Mucosa of rectum (tissue), 2 donors: Measurements from ENCODE around the gene CP.

Experiments used
- H3K27ac ChIP-seq, 2 donors: one replicate each; pipeline ENCODE4 v1.7.0; 2013; ENCODE audit warnings: inconsistent platforms in 2 of 2, low read depth in 2 of 2, low read length in 2 of 2
- H3K27me3 ChIP-seq, 2 donors: one replicate each; pipeline ENCODE4 v1.7.0; 2013; ENCODE audit warnings: low read length in 2 of 2; ENCODE audit not compliant: control insufficient read depth in 2 of 2, insufficient read depth in 2 of 2
- H3K36me3 ChIP-seq, 2 donors: one replicate each; pipeline ENCODE4 v1.7.0; 2013; ENCODE audit warnings: low read length in 2 of 2; ENCODE audit not compliant: control insufficient read depth in 2 of 2, insufficient read depth in 2 of 2
- H3K4me1 ChIP-seq, 2 donors: one replicate each; pipeline ENCODE4 v1.7.0; 2013; ENCODE audit warnings: low read length in 2 of 2, mild to moderate bottlenecking in 1 of 2; ENCODE audit not compliant: control insufficient read depth in 2 of 2, insufficient read depth in 2 of 2
- H3K4me3 ChIP-seq, 2 donors: one replicate each; pipeline ENCODE4 v1.7.0; 2013; ENCODE audit warnings: low read length in 2 of 2
- H3K9ac ChIP-seq, 2 donors: one replicate each; pipeline ENCODE4 v1.7.0; 2013; ENCODE audit warnings: low read length in 2 of 2, low read depth in 1 of 2, mild to moderate bottlenecking in 1 of 2
- H3K9me3 ChIP-seq, 2 donors: one replicate each; pipeline ENCODE4 v1.7.0; 2013; ENCODE audit warnings: low read length in 2 of 2; ENCODE audit not compliant: control insufficient read depth in 2 of 2
- donor health status: healthy.
- donor health status: Normal muscosa, but diverticular disease.

CP gene

DNA sequence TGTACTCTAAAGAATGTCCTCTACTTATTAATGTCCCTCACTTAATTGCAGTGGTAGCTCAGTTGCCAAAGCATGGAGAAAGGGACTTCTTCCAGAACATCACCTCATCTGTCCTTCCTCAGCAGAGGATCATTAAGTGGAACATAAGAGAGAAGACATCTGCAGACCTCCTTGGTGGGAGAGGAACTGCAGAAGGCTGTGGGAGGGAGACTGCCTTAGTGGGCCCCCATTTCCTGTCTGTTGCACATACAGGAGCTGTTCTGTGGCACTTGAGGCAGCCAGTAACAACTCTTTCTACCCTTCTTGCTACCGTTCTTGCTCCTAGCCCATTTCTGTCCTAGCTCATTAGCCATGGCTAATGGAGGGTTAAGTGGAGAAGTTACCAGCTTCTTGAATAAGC lies 58.6 kb downstream of the CP start:
- Histone ChIP-seq H3K4me3 (no peak overlapping the region), H3K4me1 (no peaks in the 10 kb centered on the region), H3K36me3 (peaks cover 41 to 53% of the 10 kb centered on the region in 2 donors), H3K27ac (no peak overlapping the region), H3K9ac (no peak overlapping the region), H3K27me3 (no peaks in the 10 kb centered on the region), H3K9me3 (no peaks in the 10 kb centered on the region)

DNA sequence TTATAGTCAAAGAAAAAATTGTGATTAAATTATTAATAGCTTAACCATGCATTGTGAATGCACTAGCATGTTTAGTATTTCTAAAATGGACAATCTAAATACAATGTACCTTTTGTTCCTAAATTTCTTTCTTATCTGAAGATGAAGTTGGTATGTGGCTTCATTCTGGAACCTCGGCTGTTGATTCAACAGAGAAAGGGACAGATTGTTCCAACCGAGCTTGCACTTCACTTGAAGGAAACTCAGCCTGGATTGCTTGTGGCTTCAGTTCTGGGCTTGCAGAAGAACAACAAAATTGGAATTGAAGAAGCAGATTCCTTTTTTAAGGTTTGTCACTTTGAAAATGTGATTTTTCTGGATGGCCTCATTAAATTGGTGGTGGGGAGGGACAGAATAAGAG lies 59.6 kb downstream of the CP start:
- Histone ChIP-seq H3K27ac (no peak overlapping the region), H3K9ac (no peak overlapping the region), H3K36me3 (peaks cover 46 to 50% of the 10 kb centered on the region in 2 donors), H3K27me3 (no peaks in the 10 kb centered on the region), H3K4me1 (no peaks in the 10 kb centered on the region), H3K4me3 (no peak overlapping the region), H3K9me3 (no peaks in the 10 kb centered on the region)

DNA sequence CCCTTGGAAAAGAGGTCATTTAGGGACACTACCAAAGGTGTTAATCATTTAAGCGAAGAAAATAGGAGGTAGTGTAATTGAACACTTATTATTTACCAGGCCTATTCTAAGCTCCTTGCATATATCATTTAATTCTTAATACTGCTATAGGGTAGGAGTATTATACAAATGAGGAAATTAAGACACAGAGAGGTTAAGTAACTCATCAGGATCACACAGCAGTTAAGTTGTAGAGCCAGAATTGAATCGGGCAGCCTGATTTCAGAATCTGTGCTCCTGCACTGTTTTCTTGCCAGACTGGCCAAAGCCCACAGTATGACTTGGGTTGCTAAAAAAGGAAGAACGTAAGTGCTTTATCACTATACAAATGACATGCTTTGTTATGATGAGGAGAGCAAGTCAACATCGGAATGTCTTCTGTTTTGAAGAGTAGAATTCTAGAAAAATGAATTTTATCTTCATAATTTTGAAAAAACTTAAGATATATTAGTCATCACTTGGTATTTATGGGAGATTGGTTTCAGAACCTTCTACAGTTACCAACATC lies 60.8 kb downstream of the CP start:
- Histone ChIP-seq H3K4me1 (no peaks in the 10 kb centered on the region), H3K9me3 (no peaks in the 10 kb centered on the region), H3K9ac (no peak overlapping the region), H3K4me3 (no peak overlapping the region), H3K27me3 (no peaks in the 10 kb centered on the region), H3K27ac (no peak overlapping the region), H3K36me3 (peaks cover 42 to 46% of the 10 kb centered on the region in 2 donors)

DNA sequence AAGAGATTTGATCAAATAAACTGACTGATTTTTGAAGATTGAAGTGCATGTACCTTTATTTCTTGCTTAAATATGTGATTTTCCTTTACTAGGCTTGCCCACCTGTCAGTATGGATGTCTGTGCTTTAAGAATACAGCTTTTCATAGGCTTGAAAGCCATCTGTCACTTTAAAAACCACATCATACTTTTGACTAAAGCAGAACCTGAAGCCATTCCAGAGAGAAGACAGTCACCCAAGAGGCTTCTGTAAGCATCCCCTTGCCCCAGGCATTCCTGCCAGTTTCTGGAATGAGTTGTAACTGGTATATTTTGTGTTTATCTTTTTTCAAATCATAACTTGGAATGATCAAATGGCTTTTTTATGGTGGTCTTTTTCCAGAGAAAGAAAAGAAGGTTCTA lies 68.2 kb downstream of the CP start:
- H3K4me1 ChIP-seq = peaks cover 0 to 6% of the 10 kb centered on the region in 2 donors
- no peaks in the 10 kb centered on the region for H3K9me3 ChIP-seq
- no peak overlapping the region for H3K9ac ChIP-seq
- peaks cover 42 to 44% of the 10 kb centered on the region in 2 donors for H3K36me3 ChIP-seq
- no peak overlapping the region for H3K27ac ChIP-seq
- no peaks in the 10 kb centered on the region for H3K27me3 ChIP-seq
- no peak overlapping the region for H3K4me3 ChIP-seq

DNA sequence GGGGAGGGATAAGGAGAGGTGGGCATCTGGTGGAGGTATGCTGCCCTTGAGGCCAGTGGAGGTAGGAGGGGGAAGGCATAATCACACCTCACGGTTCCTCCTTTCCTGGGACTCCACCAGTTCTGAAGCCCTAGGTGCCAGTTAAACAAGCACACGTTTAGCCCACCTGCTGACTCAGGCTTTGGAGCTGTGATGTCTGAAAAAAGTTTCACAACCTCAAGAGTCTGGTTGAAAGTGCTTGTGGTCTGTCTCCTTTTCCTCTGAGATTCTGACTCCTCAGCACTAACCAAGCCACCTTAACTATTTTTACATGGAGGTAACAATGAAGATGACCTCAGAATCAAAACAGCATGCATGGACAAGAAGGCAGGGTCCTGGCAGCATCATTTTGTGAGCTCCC lies 69.2 kb downstream of the CP start:
- Histone ChIP-seq H3K4me3 (no peak overlapping the region), H3K36me3 (peaks cover 39 to 40% of the 10 kb centered on the region in 2 donors), H3K27ac (no peak overlapping the region), H3K4me1 (peaks cover 0 to 6% of the 10 kb centered on the region in 2 donors), H3K9me3 (no peaks in the 10 kb centered on the region), H3K27me3 (no peaks in the 10 kb centered on the region), H3K9ac (no peak overlapping the region)

DNA sequence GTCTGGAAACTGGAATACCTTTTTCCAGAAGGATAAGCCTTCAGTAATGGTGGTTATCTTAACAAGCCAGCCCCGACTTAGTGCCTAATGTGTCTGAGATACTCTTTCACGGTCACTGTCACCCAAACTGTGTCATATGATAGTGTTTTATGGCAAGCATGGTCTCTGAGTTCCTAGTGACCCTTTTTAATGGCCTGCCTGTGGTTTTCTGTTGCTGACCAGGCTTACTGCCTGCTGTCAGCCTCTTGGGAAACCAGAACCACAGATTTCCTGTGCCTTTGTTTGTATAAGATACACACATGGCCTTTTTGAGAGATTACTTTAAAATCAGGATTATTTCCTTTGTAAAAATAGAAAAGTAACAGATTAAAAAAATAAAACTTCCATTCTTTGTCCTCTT lies 69.8 kb downstream of the CP start:
- Histone ChIP-seq H3K27ac (no peak overlapping the region), H3K4me1 (peaks cover 0 to 6% of the 10 kb centered on the region in 2 donors), H3K36me3 (peaks cover 36 to 37% of the 10 kb centered on the region in 2 donors), H3K9ac (no peak overlapping the region), H3K4me3 (no peak overlapping the region), H3K9me3 (no peaks in the 10 kb centered on the region), H3K27me3 (no peaks in the 10 kb centered on the region)

DNA sequence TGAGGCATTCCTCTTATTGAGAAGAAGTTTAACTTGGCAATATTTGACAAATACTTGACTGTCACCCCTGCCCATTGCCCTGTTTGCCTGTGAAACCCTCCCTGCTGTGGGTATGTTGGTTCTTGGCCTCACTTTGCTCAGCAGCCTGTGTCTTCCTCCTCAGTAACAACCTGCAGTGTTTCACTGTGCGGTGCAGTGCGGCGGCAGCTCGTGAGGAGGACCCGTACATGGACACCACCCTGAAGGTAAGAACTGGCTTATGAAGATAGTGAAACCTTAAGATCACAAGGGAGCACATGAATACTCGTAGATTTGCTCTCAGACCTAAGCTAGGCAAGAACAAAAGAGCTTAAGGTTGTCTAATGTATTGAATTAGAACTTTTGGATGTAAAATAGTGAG lies 71.2 kb downstream of the CP start:
- H3K4me1 ChIP-seq = peaks cover 0 to 6% of the 10 kb centered on the region in 2 donors
- H3K27me3 ChIP-seq = no peaks in the 10 kb centered on the region
- H3K27ac ChIP-seq = no peak overlapping the region
- no peak overlapping the region for H3K4me3 ChIP-seq
- H3K36me3 ChIP-seq = peaks cover 29 to 37% of the 10 kb centered on the region in 2 donors
- H3K9me3 ChIP-seq = no peaks in the 10 kb centered on the region
- H3K9ac ChIP-seq = no peak overlapping the region

DNA sequence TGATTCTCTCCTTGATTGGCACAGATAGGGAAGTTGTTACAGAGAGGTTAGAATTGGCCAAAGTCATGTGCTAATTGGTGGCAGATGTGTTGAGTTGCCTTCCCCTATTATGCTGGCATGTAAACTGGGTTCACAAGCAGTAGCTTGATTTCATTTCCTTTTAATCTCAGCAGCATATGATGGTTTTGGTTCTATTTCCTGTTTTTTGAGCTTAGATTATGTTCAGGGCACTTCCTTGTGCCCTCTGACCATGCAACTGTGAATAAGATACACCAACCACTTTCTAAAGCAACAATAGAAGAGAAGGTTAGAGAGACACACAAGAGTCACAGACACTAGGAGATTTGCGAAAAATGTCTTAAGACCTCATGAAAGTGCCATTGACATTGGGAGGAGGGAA lies 75.7 kb downstream of the CP start:
- no peak overlapping the region for H3K4me3 ChIP-seq
- no peaks in the 10 kb centered on the region for H3K9me3 ChIP-seq
- no peak overlapping the region for H3K9ac ChIP-seq
- no peaks in the 10 kb centered on the region for H3K27me3 ChIP-seq
- no peaks in the 10 kb centered on the region for H3K4me1 ChIP-seq
- H3K27ac ChIP-seq = peak overlapping the region in 1 of 2 donors; percentile 57
- H3K36me3 ChIP-seq = peaks cover 14 to 30% of the 10 kb centered on the region in 2 donors

DNA sequence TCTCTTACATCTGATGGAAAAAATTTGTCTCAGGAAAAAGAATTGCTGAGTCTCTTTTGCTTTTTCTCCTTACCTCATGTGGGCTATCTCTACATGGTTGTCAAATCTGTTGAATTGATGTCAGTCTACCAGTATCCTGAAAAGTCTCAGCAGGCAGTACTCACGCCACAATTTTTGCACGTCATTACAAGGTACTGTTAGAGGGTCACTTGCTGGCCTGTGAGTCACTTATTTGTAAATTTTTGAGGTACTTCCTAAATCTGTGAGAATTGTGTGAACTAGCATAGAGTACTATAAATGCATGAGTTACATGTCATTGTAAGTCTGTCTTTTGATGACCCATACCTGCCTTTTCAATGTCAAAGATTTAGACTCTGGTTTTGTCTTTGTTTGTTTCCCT lies 76.3 kb downstream of the CP start:
- Histone ChIP-seq H3K4me3 (no peak overlapping the region), H3K36me3 (peaks cover 12 to 28% of the 10 kb centered on the region in 2 donors), H3K9me3 (no peaks in the 10 kb centered on the region), H3K4me1 (no peaks in the 10 kb centered on the region), H3K9ac (no peak overlapping the region), H3K27me3 (no peaks in the 10 kb centered on the region), H3K27ac (no peak overlapping the region)

DNA sequence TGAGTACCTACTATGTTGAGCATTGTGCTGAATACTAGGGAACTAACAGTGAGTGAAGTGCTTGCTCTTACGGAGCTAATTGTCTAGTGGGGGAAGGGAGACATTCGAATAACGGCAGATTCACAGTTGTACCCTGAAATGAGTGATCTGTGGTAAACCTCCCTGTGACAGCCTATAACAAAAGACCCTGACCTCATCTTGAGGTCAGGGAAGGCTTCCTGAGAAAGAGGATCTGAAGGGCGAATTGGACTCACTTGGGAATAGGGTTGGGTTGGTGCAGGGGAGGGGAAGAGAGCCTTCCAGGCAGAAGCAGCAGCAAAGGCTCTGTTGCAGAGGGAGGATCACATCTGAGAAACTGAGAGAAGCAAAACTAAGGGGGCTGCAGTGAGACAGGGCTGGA lies 78.9 kb downstream of the CP start:
- Histone ChIP-seq H3K36me3 (peaks cover 2 to 13% of the 10 kb centered on the region in 2 donors), H3K27me3 (no peaks in the 10 kb centered on the region), H3K4me3 (no peak overlapping the region), H3K9me3 (no peaks in the 10 kb centered on the region), H3K9ac (no peak overlapping the region), H3K27ac (no peak overlapping the region), H3K4me1 (no peaks in the 10 kb centered on the region)

DNA sequence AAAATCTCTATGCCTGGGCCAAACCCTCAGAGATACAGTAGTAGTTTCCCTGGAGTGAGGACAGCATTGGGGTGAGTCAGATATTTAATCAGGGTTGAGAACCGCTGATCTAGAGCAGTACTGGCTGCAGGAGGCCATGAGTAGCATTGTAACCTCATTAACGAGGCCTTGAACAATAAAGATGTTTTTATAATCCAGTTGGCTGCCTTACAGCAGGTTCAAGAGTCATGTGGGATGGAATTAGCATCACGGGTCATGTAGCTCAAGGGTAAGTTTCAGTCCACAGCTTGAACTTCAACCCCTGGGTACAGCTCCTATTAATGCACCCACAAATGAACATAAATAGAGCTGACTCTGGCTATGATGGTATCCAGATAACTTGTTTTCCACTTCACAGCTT lies 87.1 kb downstream of the CP start:
- Histone ChIP-seq H3K9me3 (no peaks in the 10 kb centered on the region), H3K4me1 (peaks cover 3 to 21% of the 10 kb centered on the region in 2 donors), H3K27me3 (no peaks in the 10 kb centered on the region), H3K27ac (no peak overlapping the region), H3K4me3 (no peak overlapping the region), H3K9ac (no peak overlapping the region), H3K36me3 (no peaks in the 10 kb centered on the region)
